Hepatocyte (in vitro differentiated cells): ENCODE data around the gene CCDC78.

ENCODE experiments used
- EZH2phosphoT487 ChIP-seq: fragments of 200-600 bp; sonication (generic); IDR thresholded peaks from one replicate; pipeline ENCODE4 v1.6.1; 2018; ENCODE audit warnings: antibody characterized with exemption, mild to moderate bottlenecking, low read depth, moderate library complexity; ENCODE audit not compliant: unreplicated experiment, severe bottlenecking
- TF ChIP-seq, protein P1 (sequence below): fragments of 200-600 bp; sonication (generic); IDR thresholded peaks from 2 replicates; pipeline ENCODE4 v1.5.1; 2016; ENCODE audit warnings: antibody characterized with exemption, mild to moderate bottlenecking; ENCODE audit not compliant: poor library complexity

DNA sequence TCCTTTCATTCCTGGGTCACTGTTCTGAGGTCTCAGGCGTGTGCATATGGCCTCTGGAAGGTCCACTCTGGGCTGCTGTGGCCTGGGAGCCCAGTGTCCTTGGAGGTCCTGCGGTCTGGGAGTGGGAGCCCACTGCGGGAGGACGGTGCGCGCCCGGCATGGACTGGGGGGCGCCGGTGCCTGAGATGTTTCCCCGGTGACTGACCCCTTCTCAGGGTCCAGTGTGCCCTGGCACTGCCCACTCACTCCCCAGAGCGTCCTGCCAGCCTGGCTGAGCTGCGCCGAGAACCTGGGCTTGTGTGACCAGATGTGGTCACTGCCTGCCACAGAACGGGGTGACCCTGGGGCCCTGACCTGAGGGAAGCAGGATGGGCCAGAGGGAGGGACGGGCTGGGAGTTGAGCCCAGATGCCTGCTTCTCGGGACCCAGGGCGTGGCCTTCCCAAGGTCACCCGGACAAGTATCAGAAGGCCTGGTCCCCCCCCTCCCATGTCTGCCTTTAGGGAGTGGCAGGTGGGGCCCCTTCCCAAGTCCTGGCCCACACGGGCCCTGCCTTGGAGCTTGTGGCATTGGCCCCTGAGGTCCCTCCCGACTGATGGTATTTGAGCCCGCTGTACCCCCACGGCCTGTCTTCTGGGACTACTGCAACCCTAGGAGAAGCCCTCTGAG is 51.9 kb downstream of the CCDC78 start:
- TF ChIP-seq, protein P1, sequence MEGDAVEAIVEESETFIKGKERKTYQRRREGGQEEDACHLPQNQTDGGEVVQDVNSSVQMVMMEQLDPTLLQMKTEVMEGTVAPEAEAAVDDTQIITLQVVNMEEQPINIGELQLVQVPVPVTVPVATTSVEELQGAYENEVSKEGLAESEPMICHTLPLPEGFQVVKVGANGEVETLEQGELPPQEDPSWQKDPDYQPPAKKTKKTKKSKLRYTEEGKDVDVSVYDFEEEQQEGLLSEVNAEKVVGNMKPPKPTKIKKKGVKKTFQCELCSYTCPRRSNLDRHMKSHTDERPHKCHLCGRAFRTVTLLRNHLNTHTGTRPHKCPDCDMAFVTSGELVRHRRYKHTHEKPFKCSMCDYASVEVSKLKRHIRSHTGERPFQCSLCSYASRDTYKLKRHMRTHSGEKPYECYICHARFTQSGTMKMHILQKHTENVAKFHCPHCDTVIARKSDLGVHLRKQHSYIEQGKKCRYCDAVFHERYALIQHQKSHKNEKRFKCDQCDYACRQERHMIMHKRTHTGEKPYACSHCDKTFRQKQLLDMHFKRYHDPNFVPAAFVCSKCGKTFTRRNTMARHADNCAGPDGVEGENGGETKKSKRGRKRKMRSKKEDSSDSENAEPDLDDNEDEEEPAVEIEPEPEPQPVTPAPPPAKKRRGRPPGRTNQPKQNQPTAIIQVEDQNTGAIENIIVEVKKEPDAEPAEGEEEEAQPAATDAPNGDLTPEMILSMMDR: no peak
- no peak for TF ChIP-seq EZH2phosphoT487
